Airway epithelial cell (primary cell): ENCODE data around the gene ANKDD1B. TPM values are rescaled to one million over a fixed set of nuclear protein-coding genes. Genes with fewer than 3 reads are reported as not detected.

Source experiments
- total RNA-seq: library from RNA; depleted of rRNA; stranded (reverse); fragments of >200 nt; gene quantifications from 2 replicates; pipeline ENCODE4 v1.2.3, GENCODE V29; 2015

The ANKDD1B gene
- not detected in 2 replicates for total RNA-seq

GRCh38 chr5:75611311-75612225 is at the start of gene ANKDD1B:
Gene ANKDD1B (plus strand): TSS chr5:75611453. CDS start chr5:75611635, 182 bp downstream.

DNA sequence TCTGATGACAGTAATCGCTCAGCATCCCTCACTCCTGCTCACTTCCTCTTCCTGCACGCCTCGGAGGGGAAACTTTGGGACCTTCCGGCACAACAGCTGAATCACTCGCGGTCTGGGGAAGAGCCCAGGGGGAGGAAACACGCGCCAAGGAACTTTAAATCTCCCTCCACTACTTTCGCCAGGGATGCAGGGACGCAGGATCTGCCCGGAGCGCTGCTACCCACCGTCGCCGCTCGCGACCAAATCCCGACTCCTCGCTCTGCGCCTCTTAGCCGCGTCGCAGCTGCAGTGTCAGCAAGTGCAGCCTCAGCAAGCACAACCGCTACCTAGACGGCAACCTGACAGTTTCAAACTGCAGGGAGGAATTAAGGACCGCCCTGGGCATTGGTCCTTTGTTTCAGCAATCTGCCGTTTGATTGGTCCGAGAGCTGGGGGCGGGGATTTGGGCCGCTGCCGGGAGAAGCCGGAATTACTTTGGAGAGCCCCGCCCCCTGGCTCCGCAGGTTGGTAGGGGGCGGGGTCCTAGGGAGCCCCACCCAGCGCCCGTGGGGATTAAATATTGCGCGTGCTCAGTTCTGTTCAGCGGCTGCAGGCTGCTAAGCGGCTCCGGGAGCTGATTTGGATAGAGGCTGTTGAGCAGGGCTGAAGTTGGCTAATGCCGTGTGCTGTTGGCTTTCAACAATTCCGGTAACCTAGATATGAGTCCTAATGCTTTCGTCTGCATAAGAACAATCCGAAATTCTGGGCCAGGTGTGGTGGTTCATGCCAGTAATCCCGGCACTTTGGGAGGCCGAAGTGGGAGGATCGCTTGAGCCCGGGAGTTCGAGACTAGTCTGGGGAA is 106.0 kb downstream of the ANKDD1B start, which contains the start of gene POC5:
POC5 (minus strand) TSS at position 356 of the 841 bp plus-strand sequence. CDS start 4,500 bp downstream, outside the sequence.

Other genes starting within 250 kb of the ANKDD1B start
- 14.0 and 17.9 TPM in 2 replicates for gene CERT1, start 99.8 kb upstream of the ANKDD1B start, total RNA-seq
- gene POLK, start 99.6 kb upstream of the ANKDD1B start, total RNA-seq: 13.1 and 15.5 TPM in 2 replicates
- gene POC5, start 106.0 kb downstream of the ANKDD1B start, total RNA-seq: 6.5 and 9.6 TPM in 2 replicates